PC-9 (cell line): ENCODE results near the gene SDHB. TPM values are rescaled to one million over a fixed set of nuclear protein-coding genes. Genes with fewer than 3 reads are reported as not detected.

ENCODE experiments used
- BruUV-seq: library from RNA; stranded (reverse); fragments of 400-500 nt; replicated peaks from 2 replicates; lab custom pipeline; 2021; lab: Mats Ljungman, UMichigan
- CTCF ChIA-PET: fragments of 300-600 bp; sonication (Branson Sonifier 250); formaldehyde crosslinking; loops from one replicate; lab custom pipeline; 2022; ENCODE audit warnings: antibody characterized with exemption; lab: Charles Lee
- POLR2A ChIA-PET: fragments of 300-600 bp; sonication (Branson Sonifier 250); formaldehyde crosslinking; loops from one replicate; lab custom pipeline; 2022; ENCODE audit warnings: antibody characterized with exemption; ENCODE audit not compliant: unreplicated experiment; lab: Charles Lee
- DNase-seq, 2 experiments: peaks; one replicate each; pipeline versions ENCODE4 v3.0.0 to v3.0.0-alpha.2; 2015 to 2022; ENCODE audit warnings: mixed read lengths in 1 of 2
- H2AFZ ChIP-seq: fragments of 200-600 bp; sonication (generic); 2 replicates; pipeline ENCODE4 v1.8.1; 2017; ENCODE audit warnings: antibody characterized with exemption
- H3F3A ChIP-seq: fragments of 200-600 bp; sonication (generic); 2 replicates; pipeline ENCODE4 v1.8.1; 2017; ENCODE audit warnings: antibody characterized with exemption, mild to moderate bottlenecking, low read depth; ENCODE audit not compliant: insufficient read depth
- H3K27ac ChIP-seq: fragments of 200-600 bp; sonication (generic); 2 replicates; pipeline ENCODE4 v1.6.1; 2016; ENCODE audit warnings: mixed run types
- H3K27me3 ChIP-seq: fragments of 200-600 bp; sonication (generic); 2 replicates; pipeline ENCODE4 v1.6.1; 2016; ENCODE audit warnings: low read depth, mixed run types; ENCODE audit not compliant: insufficient read depth
- H3K36me3 ChIP-seq: fragments of 200-600 bp; sonication (generic); 2 replicates; pipeline ENCODE4 v1.6.1; 2016; ENCODE audit warnings: low read depth, mixed run types
- H3K4me1 ChIP-seq: fragments of 200-600 bp; sonication (generic); replicated peaks from 2 replicates; pipeline ENCODE4 v1.6.1; 2016; ENCODE audit warnings: mixed run types; ENCODE audit not compliant: insufficient read depth
- H3K4me2 ChIP-seq: fragments of 200-600 bp; sonication (generic); 2 replicates; pipeline ENCODE4 v1.6.1; 2017; ENCODE audit warnings: mixed run types
- H3K4me3 ChIP-seq: fragments of 200-600 bp; sonication (generic); 2 replicates; pipeline ENCODE4 v1.6.1; 2016; ENCODE audit warnings: mixed run types
- H3K79me2 ChIP-seq: fragments of 200-600 bp; sonication (generic); 2 replicates; pipeline ENCODE4 v1.6.1; 2017; ENCODE audit warnings: low read depth, mixed run types
- H3K9me2 ChIP-seq: fragments of 200-600 bp; sonication (generic); 2 replicates; pipeline ENCODE4 v1.8.1; 2017; ENCODE audit warnings: mild to moderate bottlenecking; ENCODE audit not compliant: insufficient read depth
- H3K9me3 ChIP-seq: fragments of 200-600 bp; sonication (generic); 2 replicates; pipeline ENCODE4 v1.8.1; 2016; ENCODE audit warnings: low read depth; ENCODE audit not compliant: insufficient read depth
- H4K20me1 ChIP-seq: fragments of 200-600 bp; sonication (generic); 2 replicates; pipeline ENCODE4 v1.8.1; 2017; ENCODE audit not compliant: insufficient read depth
- EZH2 ChIP-seq: fragments of 200-600 bp; sonication (generic); IDR thresholded peaks from 2 replicates; pipeline ENCODE4 v1.8.0; 2017; ENCODE audit warnings: antibody characterized with exemption, low read depth
- intact Hi-C: fragments of 100-400 bp; cut with micrococcal nuclease; formaldehyde crosslinking; loops from one replicate; pipeline ENCODE4 v1.10.0; 2022; ENCODE audit not compliant: unreplicated experiment
- total RNA-seq: library from RNA; stranded (reverse); gene quantifications from 2 replicates; pipeline ENCODE4 v1.2.3, GENCODE V29; 2021
- TF ChIP-seq, protein P1 (sequence below): fragments of 200-600 bp; sonication (generic); conservative IDR thresholded peaks from 2 replicates; pipeline ENCODE4 v1.6.1; 2017; ENCODE audit warnings: mixed run types, antibody characterized with exemption, mild to moderate bottlenecking, moderate library complexity

Gene SDHB
- total RNA-seq, 1 experiment from 2014 or later: 101 TPM

DNA sequence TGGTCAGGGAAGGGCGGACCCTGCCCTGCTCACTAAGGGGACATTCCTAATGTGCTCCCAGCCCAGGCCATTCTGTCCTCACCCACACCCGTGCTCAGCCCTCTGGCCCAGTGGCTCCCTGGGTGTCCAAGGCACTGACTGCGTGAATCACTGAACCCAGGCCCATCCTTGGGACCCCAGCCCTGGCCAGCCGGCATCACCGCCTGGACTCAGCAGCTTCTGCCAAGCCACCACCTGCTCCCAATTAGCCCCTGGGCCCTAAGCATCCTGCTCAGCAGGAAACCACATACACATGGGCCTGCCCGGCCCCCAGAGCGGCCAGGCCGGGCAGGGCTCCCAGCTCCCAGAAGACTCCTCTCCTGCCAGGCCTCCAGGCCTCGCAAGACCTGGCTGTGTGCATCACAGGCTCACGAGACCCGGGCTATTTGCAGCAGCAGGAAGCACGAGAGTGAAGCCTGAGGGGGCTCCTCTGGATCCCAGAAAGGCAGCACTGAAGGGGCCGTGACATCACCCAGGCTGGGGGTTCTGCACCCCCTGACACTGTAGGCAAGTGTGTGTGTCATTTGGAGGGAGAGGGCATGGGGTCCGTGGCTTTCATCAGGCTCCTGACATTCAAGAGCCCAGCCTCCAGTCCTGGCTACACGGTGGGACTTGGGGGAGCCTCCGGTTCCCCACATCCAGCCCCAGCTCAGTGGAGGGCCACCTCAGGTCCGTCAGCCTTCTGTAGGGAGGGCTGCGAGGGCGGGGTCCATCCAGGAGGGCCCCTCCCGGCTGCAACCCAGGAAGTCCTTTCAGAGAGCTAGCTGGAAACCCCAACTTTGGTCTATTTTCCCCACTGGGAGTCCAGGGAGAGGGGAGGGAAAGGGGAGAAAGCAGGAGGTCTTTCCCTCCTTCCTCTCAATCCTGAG is 75.0 kb downstream of the SDHB start:
- no peak for TF ChIP-seq EZH2
- TF ChIP-seq, protein P1, sequence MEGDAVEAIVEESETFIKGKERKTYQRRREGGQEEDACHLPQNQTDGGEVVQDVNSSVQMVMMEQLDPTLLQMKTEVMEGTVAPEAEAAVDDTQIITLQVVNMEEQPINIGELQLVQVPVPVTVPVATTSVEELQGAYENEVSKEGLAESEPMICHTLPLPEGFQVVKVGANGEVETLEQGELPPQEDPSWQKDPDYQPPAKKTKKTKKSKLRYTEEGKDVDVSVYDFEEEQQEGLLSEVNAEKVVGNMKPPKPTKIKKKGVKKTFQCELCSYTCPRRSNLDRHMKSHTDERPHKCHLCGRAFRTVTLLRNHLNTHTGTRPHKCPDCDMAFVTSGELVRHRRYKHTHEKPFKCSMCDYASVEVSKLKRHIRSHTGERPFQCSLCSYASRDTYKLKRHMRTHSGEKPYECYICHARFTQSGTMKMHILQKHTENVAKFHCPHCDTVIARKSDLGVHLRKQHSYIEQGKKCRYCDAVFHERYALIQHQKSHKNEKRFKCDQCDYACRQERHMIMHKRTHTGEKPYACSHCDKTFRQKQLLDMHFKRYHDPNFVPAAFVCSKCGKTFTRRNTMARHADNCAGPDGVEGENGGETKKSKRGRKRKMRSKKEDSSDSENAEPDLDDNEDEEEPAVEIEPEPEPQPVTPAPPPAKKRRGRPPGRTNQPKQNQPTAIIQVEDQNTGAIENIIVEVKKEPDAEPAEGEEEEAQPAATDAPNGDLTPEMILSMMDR: no peak
- H2AFZ ChIP-seq: no peak overlapping the region
- no peak overlapping the region for H3K4me2 ChIP-seq
- no peak overlapping the region for H3K27ac ChIP-seq
- POLR2A ChIA-PET: no interaction called here
- H3K36me3 ChIP-seq: no peaks in the 10 kb centered on the region
- H3K4me1 ChIP-seq: no peaks in the 10 kb centered on the region
- H3K79me2 ChIP-seq: no peaks in the 10 kb centered on the region
- no peaks in the 10 kb centered on the region for H4K20me1 ChIP-seq
- no peaks in the 10 kb centered on the region for H3K9me2 ChIP-seq
- intact Hi-C loops: no loop called here
- no peaks in the 10 kb centered on the region for H3K27me3 ChIP-seq
- DNase-seq: no peak
- no peak overlapping the region for H3K4me3 ChIP-seq
- BruUV-seq: no TSS peak
- CTCF ChIA-PET: no interaction called here
- H3K9me3 ChIP-seq: no peaks in the 10 kb centered on the region
- no peaks in the 10 kb centered on the region for H3F3A ChIP-seq

DNA sequence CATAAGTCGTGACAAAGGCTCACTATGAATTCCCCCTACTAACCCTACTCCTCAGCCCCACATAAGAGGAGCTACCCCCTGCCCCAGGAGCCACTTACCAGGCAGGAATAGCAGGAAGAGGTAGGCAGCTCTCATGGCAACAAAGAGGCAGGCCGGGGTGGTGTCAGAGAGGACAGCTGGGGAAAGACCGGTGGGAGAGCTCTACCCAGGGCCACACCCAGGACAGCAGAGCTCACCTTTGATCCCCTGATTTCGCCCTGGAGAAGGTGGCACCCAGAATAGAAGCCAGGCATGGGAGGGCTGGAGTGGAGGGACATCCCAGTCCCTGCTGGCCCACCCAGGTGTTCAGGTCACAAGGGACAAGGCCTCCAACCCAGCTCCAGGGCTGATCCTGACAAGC is 75.7 kb downstream of the SDHB start:
- CTCF ChIA-PET: no interaction called here
- no TSS peak for BruUV-seq

DNA sequence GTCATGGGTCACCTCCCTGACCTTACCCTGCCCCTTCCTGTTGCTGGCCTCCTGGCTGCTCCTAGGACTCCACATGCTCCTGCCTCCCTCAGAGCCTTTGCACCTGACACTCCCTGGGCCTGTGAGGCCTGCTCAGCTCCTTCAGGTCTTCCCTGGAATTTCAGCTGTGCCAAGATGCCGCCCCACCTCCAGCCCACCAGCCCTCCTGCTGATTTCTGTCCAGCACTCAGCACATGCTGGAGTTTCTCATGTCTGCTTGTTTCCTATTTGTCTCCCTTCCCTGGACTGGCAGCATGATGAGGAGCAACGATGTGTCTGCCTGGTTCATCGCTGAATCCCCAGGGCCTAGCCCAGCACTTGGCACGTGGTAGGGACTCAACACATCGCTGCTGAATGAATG is 76.5 kb downstream of the SDHB start:
- intact Hi-C loops: no loop called here
- no peaks in the 10 kb centered on the region for H3K9me3 ChIP-seq

More for the DNA sequence above, 75.7 kb downstream of the SDHB start:
- DNase-seq: no peak
- no peaks in the 10 kb centered on the region for H3F3A ChIP-seq
- H3K9me2 ChIP-seq: no peaks in the 10 kb centered on the region
- POLR2A ChIA-PET: no interaction called here
- H3K4me2 ChIP-seq: no peak overlapping the region
- no peak overlapping the region for H2AFZ ChIP-seq
- no peaks in the 10 kb centered on the region for H3K27me3 ChIP-seq
- H3K79me2 ChIP-seq: no peaks in the 10 kb centered on the region
- H3K27ac ChIP-seq: no peak overlapping the region
- H3K4me1 ChIP-seq: no peaks in the 10 kb centered on the region
- H3K4me3 ChIP-seq: no peak overlapping the region
- no peaks in the 10 kb centered on the region for H3K36me3 ChIP-seq
- no peaks in the 10 kb centered on the region for H4K20me1 ChIP-seq
- intact Hi-C loops: no loop called here
- no peaks in the 10 kb centered on the region for H3K9me3 ChIP-seq
- no peak for TF ChIP-seq EZH2
- TF ChIP-seq, protein P1: no peak

More for the DNA sequence above, 76.5 kb downstream of the SDHB start:
- H3K4me2 ChIP-seq: no peak overlapping the region
- ChIA-PET CTCF (no interaction called here), POLR2A (no interaction called here)
- no peak overlapping the region for H2AFZ ChIP-seq
- no peaks in the 10 kb centered on the region for H3K9me2 ChIP-seq
- TF ChIP-seq, protein P1: no peak
- TF ChIP-seq EZH2: no peak
- H3K4me1 ChIP-seq: no peaks in the 10 kb centered on the region
- no peak for DNase-seq
- H3K79me2 ChIP-seq: no peaks in the 10 kb centered on the region
- no peaks in the 10 kb centered on the region for H3K27me3 ChIP-seq
- H3F3A ChIP-seq: no peaks in the 10 kb centered on the region
- no peak overlapping the region for H3K4me3 ChIP-seq
- BruUV-seq: no TSS peak
- H3K36me3 ChIP-seq: no peaks in the 10 kb centered on the region
- H4K20me1 ChIP-seq: no peaks in the 10 kb centered on the region
- no peak overlapping the region for H3K27ac ChIP-seq
